ENCODE results near the gene ZNF335.

DNA sequence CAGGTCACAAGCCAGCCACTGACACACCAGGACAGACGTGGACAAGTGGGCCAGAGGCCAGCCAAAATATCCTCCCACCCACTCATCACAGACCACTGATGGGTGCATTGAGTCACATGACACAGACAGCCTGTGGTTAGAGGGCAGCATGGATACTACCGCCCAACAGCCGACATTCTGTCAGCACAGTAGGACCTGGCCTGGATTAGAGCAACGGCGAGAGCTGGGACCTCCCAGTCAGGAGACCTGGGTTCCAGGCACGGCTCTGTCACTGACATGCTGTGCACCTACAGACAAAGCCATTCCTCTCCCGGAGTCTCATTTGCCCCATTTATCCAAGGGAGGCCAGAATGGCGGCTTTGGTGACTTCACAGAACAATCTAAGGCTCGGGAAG is 8.0 kb downstream of the ZNF335 start:
- TF ChIP-seq CTCF (conservative IDR thresholded peaks at IDR 0.05 in 1 of 2, IDR thresholded peaks at IDR 0.05 in 1 of 2; ENCODE audit: extremely low read depth in 1 of 2, insufficient read depth in 1 of 2, low read depth in 1 of 2, low read length in 2 of 2) (no peak), EZH2 (IDR thresholded peaks at IDR 0.05; ENCODE audit: borderline replicate concordance, low read length) (no peak)

All from mammary epithelial cell (primary cell).